Hepatocyte (in vitro differentiated cells): ENCODE measurements around the gene TMEM123. TPM values are rescaled to one million over a fixed set of nuclear protein-coding genes. Genes with fewer than 3 reads are reported as not detected.

Source experiments
- DNase-seq: peaks from one replicate; pipeline ENCODE4 v3.0.0-alpha.2; 2016; ENCODE audit warnings: low spot score
- H2AFZ ChIP-seq: fragments of 200-600 bp; sonication (generic); 2 replicates; pipeline ENCODE4 v1.6.0; 2016; ENCODE audit warnings: antibody characterized with exemption, mild to moderate bottlenecking
- H3K27ac ChIP-seq: fragments of 200-600 bp; sonication (generic); 2 replicates; pipeline ENCODE4 v1.5.1; 2016; ENCODE audit warnings: mild to moderate bottlenecking
- H3K27me3 ChIP-seq: fragments of 200-600 bp; sonication (generic); 2 replicates; pipeline ENCODE4 v1.6.1; 2016
- H3K36me3 ChIP-seq: fragments of 200-600 bp; sonication (generic); replicated peaks from 2 replicates; pipeline ENCODE4 v1.5.1; 2016; ENCODE audit warnings: low read depth; ENCODE audit not compliant: insufficient read depth
- H3K4me1 ChIP-seq: fragments of 200-600 bp; sonication (generic); 2 replicates; pipeline ENCODE4 v1.5.1; 2016; ENCODE audit warnings: mild to moderate bottlenecking, moderate library complexity; ENCODE audit not compliant: insufficient read depth
- H3K4me2 ChIP-seq: fragments of 200-600 bp; sonication (generic); 2 replicates; pipeline ENCODE4 v1.6.0; 2016
- H3K4me3 ChIP-seq: fragments of 200-600 bp; sonication (generic); 2 replicates; pipeline ENCODE4 v1.5.1; 2016; ENCODE audit warnings: mild to moderate bottlenecking
- H3K79me2 ChIP-seq: fragments of 200-600 bp; sonication (generic); 2 replicates; pipeline ENCODE4 v1.6.0; 2017; ENCODE audit warnings: mild to moderate bottlenecking
- H3K9me2 ChIP-seq: fragments of 200-600 bp; sonication (generic); replicated peaks from 2 replicates; pipeline ENCODE4 v1.6.0; 2017; ENCODE audit warnings: mild to moderate bottlenecking; ENCODE audit not compliant: insufficient read depth
- H3K9me3 ChIP-seq: fragments of 200-600 bp; sonication (generic); 2 replicates; pipeline ENCODE4 v1.5.1; 2016; ENCODE audit warnings: low read depth, mild to moderate bottlenecking
- H4K20me1 ChIP-seq: fragments of 200-600 bp; sonication (generic); 2 replicates; pipeline ENCODE4 v1.6.0; 2016; ENCODE audit warnings: mild to moderate bottlenecking; ENCODE audit not compliant: insufficient read depth, poor library complexity, severe bottlenecking
- EZH2 ChIP-seq: fragments of 200-600 bp; sonication (generic); IDR thresholded peaks from 2 replicates; pipeline ENCODE4 v1.6.1; 2016; ENCODE audit warnings: antibody characterized with exemption, mild to moderate bottlenecking, borderline replicate concordance
- EZH2phosphoT487 ChIP-seq: fragments of 200-600 bp; sonication (generic); IDR thresholded peaks from one replicate; pipeline ENCODE4 v1.6.1; 2018; ENCODE audit warnings: antibody characterized with exemption, mild to moderate bottlenecking, low read depth, moderate library complexity; ENCODE audit not compliant: unreplicated experiment, severe bottlenecking
- WGBS: methylation state at CpG from one replicate; pipeline ENCODE4 v1.1.6; 2016; ENCODE audit warnings: low lambda C conversion rate; ENCODE audit errors: missing lambda C conversion rate; 5-methylcytosine and 5-hydroxymethylcytosine counted together
- polyA plus RNA-seq: library from polyadenylated mRNA; unstranded; fragments of >200 nt; fragmentation: Nextera tagmentation; extraction: Ambion mirVana; gene quantifications from 2 replicates; pipeline ENCODE4 v1.2.1, GENCODE V29; 2016
- total RNA-seq: library from RNA; depleted of rRNA; stranded (reverse); fragments of >200 nt; gene quantifications from 2 replicates; pipeline ENCODE4 v1.2.3, GENCODE V29; 2014
- TF ChIP-seq, protein P1 (sequence below): fragments of 200-600 bp; sonication (generic); IDR thresholded peaks from 2 replicates; pipeline ENCODE4 v1.5.1; 2016; ENCODE audit warnings: antibody characterized with exemption, mild to moderate bottlenecking; ENCODE audit not compliant: poor library complexity

Gene TMEM123
- total and polyA plus RNA-seq, 2 experiments from 2014 or later, result 122 to 182 TPM

DNA sequence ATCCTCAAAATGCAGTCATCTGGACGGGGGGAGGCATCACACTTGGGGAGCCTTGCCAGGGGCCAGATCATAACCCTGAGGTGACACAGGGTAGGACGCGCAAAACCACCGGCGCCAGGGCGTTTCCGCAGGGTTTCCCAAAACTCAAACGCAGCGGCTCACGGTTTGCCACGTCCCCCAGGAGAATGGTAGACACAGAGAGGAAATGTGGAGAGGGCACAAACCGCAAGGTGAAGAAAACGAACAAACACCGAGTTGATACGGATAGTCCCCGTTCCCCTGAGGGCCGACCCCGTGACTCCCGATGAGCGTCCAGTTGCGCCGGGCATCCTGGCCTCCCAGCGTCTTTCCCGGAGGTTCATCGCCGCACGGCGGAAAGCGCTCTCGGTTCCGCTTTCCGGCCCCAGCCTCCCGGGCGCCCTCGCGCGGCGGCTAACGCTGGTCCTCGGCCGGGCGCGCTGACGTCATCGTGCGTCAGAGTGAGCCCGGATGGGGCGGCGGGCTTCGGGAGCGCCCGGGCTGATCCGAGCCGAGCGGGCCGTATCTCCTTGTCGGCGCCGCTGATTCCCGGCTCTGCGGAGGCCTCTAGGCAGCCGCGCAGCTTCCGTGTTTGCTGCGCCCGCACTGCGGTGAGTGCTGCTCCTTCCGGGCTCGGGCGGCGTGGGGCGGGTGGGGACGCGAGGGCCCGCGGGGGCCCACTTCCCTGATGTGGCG is 105.7 kb downstream of the TMEM123 start, which contains the start of gene BIRC2:
TSS of gene BIRC2 (plus strand) at position 467 of the 714 bp plus-strand sequence. CDS start 2,641 bp downstream, outside the sequence.
- Histone ChIP-seq H3K9me2 (no peaks in the 10 kb centered on the region), H3K79me2 (peaks cover 49% of the 10 kb centered on the region), H3K4me1 (peaks cover 15% of the 10 kb centered on the region), H3K36me3 (no peaks in the 10 kb centered on the region), H3K27me3 (no peaks in the 10 kb centered on the region), H3K9me3 (no peaks in the 10 kb centered on the region), H3K27ac (peak within 1 kb of the TSS; percentile 99), H3K4me2 (peak within 1 kb of the TSS; percentile 82), H2AFZ (peak within 1 kb of the TSS; percentile 79), H4K20me1 (peaks cover 13% of the 10 kb centered on the region), H3K4me3 (peak within 1 kb of the TSS; percentile 77)
- TF ChIP-seq, protein P1, sequence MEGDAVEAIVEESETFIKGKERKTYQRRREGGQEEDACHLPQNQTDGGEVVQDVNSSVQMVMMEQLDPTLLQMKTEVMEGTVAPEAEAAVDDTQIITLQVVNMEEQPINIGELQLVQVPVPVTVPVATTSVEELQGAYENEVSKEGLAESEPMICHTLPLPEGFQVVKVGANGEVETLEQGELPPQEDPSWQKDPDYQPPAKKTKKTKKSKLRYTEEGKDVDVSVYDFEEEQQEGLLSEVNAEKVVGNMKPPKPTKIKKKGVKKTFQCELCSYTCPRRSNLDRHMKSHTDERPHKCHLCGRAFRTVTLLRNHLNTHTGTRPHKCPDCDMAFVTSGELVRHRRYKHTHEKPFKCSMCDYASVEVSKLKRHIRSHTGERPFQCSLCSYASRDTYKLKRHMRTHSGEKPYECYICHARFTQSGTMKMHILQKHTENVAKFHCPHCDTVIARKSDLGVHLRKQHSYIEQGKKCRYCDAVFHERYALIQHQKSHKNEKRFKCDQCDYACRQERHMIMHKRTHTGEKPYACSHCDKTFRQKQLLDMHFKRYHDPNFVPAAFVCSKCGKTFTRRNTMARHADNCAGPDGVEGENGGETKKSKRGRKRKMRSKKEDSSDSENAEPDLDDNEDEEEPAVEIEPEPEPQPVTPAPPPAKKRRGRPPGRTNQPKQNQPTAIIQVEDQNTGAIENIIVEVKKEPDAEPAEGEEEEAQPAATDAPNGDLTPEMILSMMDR, result peak; percentile 78
- TF ChIP-seq EZH2phosphoT487, result no peak
- TF ChIP-seq EZH2, result no peak
- 1% methylated on average over 63 of the region's 77 CpGs for WGBS
- DNase-seq, result peak; percentile 98

DNA sequence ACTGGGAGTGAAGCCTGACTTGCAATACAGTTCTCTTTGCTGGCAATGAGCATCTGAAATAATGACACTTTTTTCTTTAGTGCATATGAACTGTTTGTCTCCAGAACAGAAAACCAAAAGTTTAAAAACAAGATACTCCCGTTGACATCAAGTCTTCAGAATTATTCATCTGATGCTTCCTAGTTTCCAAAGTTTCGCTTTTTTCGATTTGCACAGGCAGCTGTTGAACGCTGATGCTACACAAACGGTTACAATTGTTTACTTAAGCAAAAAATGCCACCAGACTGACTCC is 106.2 kb downstream of the TMEM123 start:
- Histone ChIP-seq H3K4me3 (peak overlapping the region; percentile 77), H2AFZ (peak overlapping the region; percentile 79), H3K9me3 (no peaks in the 10 kb centered on the region), H3K9me2 (no peaks in the 10 kb centered on the region), H3K27ac (peak overlapping the region; percentile 99), H4K20me1 (peaks cover 13% of the 10 kb centered on the region), H3K4me2 (peak overlapping the region; percentile 82), H3K79me2 (peaks cover 44% of the 10 kb centered on the region), H3K27me3 (no peaks in the 10 kb centered on the region), H3K36me3 (no peaks in the 10 kb centered on the region), H3K4me1 (peaks cover 15% of the 10 kb centered on the region)
- no peak for DNase-seq
- TF ChIP-seq EZH2 (no peak), EZH2phosphoT487 (no peak)
- TF ChIP-seq, protein P1, result no peak
- 3% methylated on average over 5 of the region's 5 CpGs for WGBS

Other genes starting within 250 kb of the TMEM123 start
- 11.6 and 13.6 TPM in 2 replicates for gene BIRC3, start 135.3 kb downstream of the TMEM123 start, total RNA-seq
- 11.5 and 13.7 TPM in 2 replicates for gene BIRC3, start 135.3 kb downstream of the TMEM123 start, polyA plus RNA-seq
- 85.7 and 96.8 TPM in 2 replicates for gene BIRC2, start 105.6 kb downstream of the TMEM123 start, total RNA-seq
- 37.7 and 42.1 TPM in 2 replicates for gene BIRC2, start 105.6 kb downstream of the TMEM123 start, polyA plus RNA-seq
- 1.9 and 5.0 TPM in 2 replicates for gene MMP7, start 78.0 kb upstream of the TMEM123 start, total RNA-seq
- 2.8 and 3.4 TPM in 2 replicates for gene MMP7, start 78.0 kb upstream of the TMEM123 start, polyA plus RNA-seq
- gene MMP20, start 172.6 kb upstream of the TMEM123 start, total RNA-seq, result not detected in 2 replicates
- gene MMP20, start 172.6 kb upstream of the TMEM123 start, polyA plus RNA-seq, result not detected in 2 replicates